GM12878 (cell line): Measurements from ENCODE around the gene DNAAF1. TPM values are rescaled to one million over a fixed set of nuclear protein-coding genes. Genes with fewer than 3 reads are reported as not detected.
A peak's percentile ranks its signal among the peaks of the same experiment; 100 is the strongest.

ENCODE experiments used
- ATAC-seq: fragments of 200-7000 bp; cut with Tn5 transposase; 3 replicates; pipeline ENCODE4 v1.9.1; 2020; ENCODE audit warnings: mild to moderate bottlenecking, moderate library complexity
- BruUV-seq: library from RNA; stranded (reverse); fragments of 400-500 nt; replicated peaks from 2 replicates; lab custom pipeline; 2021; lab: Mats Ljungman, UMichigan
- CTCF ChIA-PET: fragments of 300-600 bp; sonication (Branson Sonifier 250); formaldehyde crosslinking; extraction: SDS; loops from one replicate; lab custom pipeline; 2021; ENCODE audit warnings: inconsistent platforms; lab: Yijun Ruan, JAX
- POLR2A ChIA-PET: fragments of 350-600 bp; formaldehyde crosslinking; extraction: SDS; loops from one replicate; lab custom pipeline; 2021; ENCODE audit warnings: inconsistent platforms; lab: Charles Lee
- RAD21 ChIA-PET: fragments of 300-600 bp; sonication (Branson Sonifier 250); formaldehyde crosslinking; loops from one replicate; lab custom pipeline; 2023; ENCODE audit warnings: antibody characterized with exemption; ENCODE audit not compliant: unreplicated experiment; lab: Charles Lee
- SMC1A ChIA-PET: fragments of 300-600 bp; sonication (Branson Sonifier 250); formaldehyde crosslinking; loops from one replicate; lab custom pipeline; 2023; ENCODE audit not compliant: unreplicated experiment, uncharacterized antibody; lab: Charles Lee
- DNase-seq: peaks from one replicate; pipeline ENCODE4 v3.0.0-alpha.2; 2011; ENCODE audit warnings: low read depth, low spot score
- FAIRE-seq: peaks from 3 replicates; lab custom pipeline; 2011; peaks lifted over from hg19 to GRCh38; lab: Jason Lieb, UNC
- H2AFZ ChIP-seq: 2 replicates; pipeline ENCODE4 v1.6.0; 2011; ENCODE audit warnings: low read depth, low read length, control low read depth; ENCODE audit not compliant: control insufficient read depth
- H3K27ac ChIP-seq: 2 replicates; pipeline ENCODE4 v1.5.1; 2011; ENCODE audit warnings: control low read depth; ENCODE audit not compliant: control insufficient read depth, insufficient read depth
- H3K27me3 ChIP-seq, 2 experiments: replicated peaks in 1 of 2; 2 replicates each; pipeline versions ENCODE4 v1.6.0 to v1.6.1; 2011; ENCODE audit warnings: low read length in 1 of 2; ENCODE audit not compliant: control insufficient read depth in 2 of 2, insufficient read depth in 2 of 2
- H3K36me3 ChIP-seq, 2 experiments: 2 replicates each; pipeline ENCODE4 v1.5.1; 2011; ENCODE audit warnings: low read length in 1 of 2; ENCODE audit not compliant: control insufficient read depth in 2 of 2, insufficient read depth in 2 of 2
- H3K4me1 ChIP-seq: 2 replicates; pipeline ENCODE4 v1.6.1; 2011; ENCODE audit warnings: mild to moderate bottlenecking, low read length, moderate library complexity, mixed read lengths; ENCODE audit not compliant: control insufficient read depth, insufficient read depth
- H3K4me2 ChIP-seq: 2 replicates; pipeline ENCODE4 v1.6.0; 2011; ENCODE audit warnings: control low read depth; ENCODE audit not compliant: control insufficient read depth, insufficient read depth
- H3K4me3 ChIP-seq: fragments of 200-600 bp; sonication (generic); 2 replicates; pipeline ENCODE4 v1.5.1; 2016
- H3K79me2 ChIP-seq: 2 replicates; pipeline ENCODE4 v1.6.0; 2011; ENCODE audit warnings: low read length; ENCODE audit not compliant: control insufficient read depth, insufficient read depth
- H3K9ac ChIP-seq: 2 replicates; pipeline ENCODE4 v1.8.0; 2011; ENCODE audit warnings: low read length, control low read depth, mixed read lengths; ENCODE audit not compliant: control insufficient read depth, insufficient read depth
- H3K9me3 ChIP-seq: replicated peaks from 3 replicates; pipeline ENCODE4 v1.5.1; 2011; ENCODE audit warnings: mild to moderate bottlenecking, low read length; ENCODE audit not compliant: control insufficient read depth, insufficient read depth
- H4K20me1 ChIP-seq: 2 replicates; pipeline ENCODE4 v1.6.0; 2011; ENCODE audit not compliant: control insufficient read depth, insufficient read depth
- CHD2 ChIP-seq: IDR thresholded peaks from 2 replicates; pipeline ENCODE4 v1.6.1; 2011; ENCODE audit warnings: low read depth, low read length, improper control_type of control experiment, borderline replicate concordance
- ESRRA ChIP-seq: IDR thresholded peaks from 2 replicates; pipeline ENCODE4 v1.6.1; 2012; ENCODE audit warnings: mild to moderate bottlenecking, low read length, improper control_type of control experiment
- IRF4 ChIP-seq: IDR thresholded peaks from 2 replicates; pipeline ENCODE4 v1.6.1; 2011; ENCODE audit warnings: low read depth, low read length
- NR2F1 ChIP-seq: fragments of 450-650 bp; conservative IDR thresholded peaks from 2 replicates; pipeline ENCODE4 v1.6.1; 2017; ENCODE audit warnings: mild to moderate bottlenecking
- PAX8 ChIP-seq: fragments of 450-650 bp; IDR thresholded peaks from 2 replicates; pipeline ENCODE4 v1.6.1; 2017; ENCODE audit warnings: mild to moderate bottlenecking, moderate library complexity
- PML ChIP-seq: IDR thresholded peaks from 2 replicates; pipeline ENCODE4 v1.6.1; 2012; ENCODE audit warnings: low read length, inconsistent platforms
- SMARCA5 ChIP-seq: fragments of 450-650 bp; IDR thresholded peaks from 2 replicates; pipeline ENCODE4 v1.6.1; 2017; ENCODE audit warnings: mild to moderate bottlenecking
- ZNF24 ChIP-seq: fragments of 450-650 bp; IDR thresholded peaks from 2 replicates; pipeline ENCODE4 v1.6.1; 2017; ENCODE audit warnings: antibody characterized with exemption, mild to moderate bottlenecking
- WGBS: methylation state at CpG from one replicate; pipeline ENCODE4 v1.1.6; 2016; ENCODE audit warnings: low lambda C conversion rate; ENCODE audit not compliant: insufficient replicate concordance, insufficient coverage; ENCODE audit errors: missing lambda C conversion rate; 5-methylcytosine and 5-hydroxymethylcytosine counted together
- in situ Hi-C: fragments of 300-500 bp; cut with MboI; formaldehyde crosslinking; loops from 9 replicates; pipeline ENCODE4 v1.14.3; 2018; ENCODE audit warnings: mixed read lengths
- intact Hi-C: fragments of 100-400 bp; cut with micrococcal nuclease; formaldehyde crosslinking; loops from one replicate; pipeline ENCODE4 v1.14.2; 2022; ENCODE audit not compliant: unreplicated experiment
- polyA plus RNA-seq, 11 experiments: library from polyadenylated mRNA; depleted of rRNA in 4 of 11; unstranded in 6 of 11; stranded (reverse) in 5 of 11; fragments of >200 nt; fragmentation: Nextera tagmentation in 4 of 11; fragmentation: Illumina TruSeq in 1 of 11; extraction: Ambion mirVana in 4 of 11; extraction: Trizol in 1 of 11; gene quantifications; 1 replicate in 1 of 11; 2 replicates in 10 of 11; pipeline versions ENCODE4 v1.2.1 to v1.2.3, GENCODE V29; 2011 to 2016; ENCODE audit warnings: inconsistent platforms in 2 of 11, missing spikeins in 2 of 11, low read depth in 1 of 11
- total RNA-seq, 4 experiments: library from RNA; depleted of rRNA in 3 of 4; stranded (reverse); fragments of >200 nt in 3 of 4; fragmentation: Illumina TruSeq in 1 of 4; extraction: Trizol in 1 of 4; gene quantifications; 2 replicates each; pipeline versions ENCODE4 v1.2.1 to v1.2.3, GENCODE V29; 2013 to 2021
- TF ChIP-seq, protein P1 (sequence below): fragments of 450-650 bp; conservative IDR thresholded peaks from 2 replicates; pipeline ENCODE4 v1.6.1; 2017; ENCODE audit warnings: mild to moderate bottlenecking, moderate library complexity
- TF ChIP-seq, protein P2 (sequence below): fragments of 450-650 bp; IDR thresholded peaks from 2 replicates; pipeline ENCODE4 v1.6.1; 2017; ENCODE audit warnings: mild to moderate bottlenecking, low read depth, inconsistent platforms; ENCODE audit not compliant: poor library complexity, severe bottlenecking
- TF ChIP-seq, protein P3 (sequence below): fragments of 450-650 bp; IDR thresholded peaks from 2 replicates; pipeline ENCODE4 v1.6.1; 2016; ENCODE audit warnings: mild to moderate bottlenecking
- TF ChIP-seq, protein P4 (sequence below): fragments of 450-650 bp; IDR thresholded peaks from 2 replicates; pipeline ENCODE4 v1.6.1; 2017; ENCODE audit warnings: mild to moderate bottlenecking

The DNAAF1 gene
- total and polyA plus RNA-seq, 10 of the 15 experiments (the other 5 are each of a cell fraction or from before 2014, with no cell fraction given): 0.02 to 0.76 (median 0.08) TPM; not detected in 6

DNA sequence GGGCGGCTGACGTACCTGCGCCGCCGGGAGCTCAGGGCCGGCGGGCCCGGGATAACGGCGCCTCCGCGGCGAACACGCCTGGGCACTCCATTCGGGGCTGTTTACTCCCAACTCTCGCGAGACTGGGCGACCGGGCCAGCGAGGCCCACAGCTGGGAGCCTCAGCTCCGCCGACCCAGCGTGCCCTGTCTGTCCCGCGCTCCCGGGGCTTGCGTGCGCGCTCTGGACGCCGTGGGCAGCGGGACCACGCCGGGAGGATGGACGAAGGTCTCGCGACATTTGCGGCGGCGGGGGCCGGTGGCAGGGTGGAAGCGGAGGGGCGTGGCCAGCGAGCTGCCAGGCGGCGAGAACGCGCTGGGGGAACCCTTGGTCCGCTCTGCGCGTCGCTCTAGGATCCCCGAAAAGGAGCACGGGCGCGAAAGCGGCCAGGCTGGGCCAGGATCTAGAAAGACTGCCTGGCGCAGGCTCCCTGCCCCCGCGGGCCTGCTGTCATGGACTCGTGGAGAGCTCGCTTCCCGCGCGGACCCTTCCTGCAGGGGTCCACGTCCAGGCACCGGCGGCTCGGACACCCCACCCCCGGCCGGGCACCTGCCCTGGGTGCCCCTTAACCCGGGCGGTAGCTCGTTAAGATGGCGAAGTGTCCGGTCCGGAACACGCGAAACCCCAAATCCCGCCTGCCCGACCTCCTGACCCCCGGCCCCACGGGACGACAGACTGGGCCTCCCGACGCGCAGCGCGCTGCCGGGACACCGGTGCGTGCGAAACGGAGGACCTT, 28.2 kb upstream of the DNAAF1 start, which contains the start of gene MBTPS1 (continued):
- TF ChIP-seq, protein P1, sequence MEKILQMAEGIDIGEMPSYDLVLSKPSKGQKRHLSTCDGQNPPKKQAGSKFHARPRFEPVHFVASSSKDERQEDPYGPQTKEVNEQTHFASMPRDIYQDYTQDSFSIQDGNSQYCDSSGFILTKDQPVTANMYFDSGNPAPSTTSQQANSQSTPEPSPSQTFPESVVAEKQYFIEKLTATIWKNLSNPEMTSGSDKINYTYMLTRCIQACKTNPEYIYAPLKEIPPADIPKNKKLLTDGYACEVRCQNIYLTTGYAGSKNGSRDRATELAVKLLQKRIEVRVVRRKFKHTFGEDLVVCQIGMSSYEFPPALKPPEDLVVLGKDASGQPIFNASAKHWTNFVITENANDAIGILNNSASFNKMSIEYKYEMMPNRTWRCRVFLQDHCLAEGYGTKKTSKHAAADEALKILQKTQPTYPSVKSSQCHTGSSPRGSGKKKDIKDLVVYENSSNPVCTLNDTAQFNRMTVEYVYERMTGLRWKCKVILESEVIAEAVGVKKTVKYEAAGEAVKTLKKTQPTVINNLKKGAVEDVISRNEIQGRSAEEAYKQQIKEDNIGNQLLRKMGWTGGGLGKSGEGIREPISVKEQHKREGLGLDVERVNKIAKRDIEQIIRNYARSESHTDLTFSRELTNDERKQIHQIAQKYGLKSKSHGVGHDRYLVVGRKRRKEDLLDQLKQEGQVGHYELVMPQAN: peak; percentile 72
- TF ChIP-seq, protein P2, sequence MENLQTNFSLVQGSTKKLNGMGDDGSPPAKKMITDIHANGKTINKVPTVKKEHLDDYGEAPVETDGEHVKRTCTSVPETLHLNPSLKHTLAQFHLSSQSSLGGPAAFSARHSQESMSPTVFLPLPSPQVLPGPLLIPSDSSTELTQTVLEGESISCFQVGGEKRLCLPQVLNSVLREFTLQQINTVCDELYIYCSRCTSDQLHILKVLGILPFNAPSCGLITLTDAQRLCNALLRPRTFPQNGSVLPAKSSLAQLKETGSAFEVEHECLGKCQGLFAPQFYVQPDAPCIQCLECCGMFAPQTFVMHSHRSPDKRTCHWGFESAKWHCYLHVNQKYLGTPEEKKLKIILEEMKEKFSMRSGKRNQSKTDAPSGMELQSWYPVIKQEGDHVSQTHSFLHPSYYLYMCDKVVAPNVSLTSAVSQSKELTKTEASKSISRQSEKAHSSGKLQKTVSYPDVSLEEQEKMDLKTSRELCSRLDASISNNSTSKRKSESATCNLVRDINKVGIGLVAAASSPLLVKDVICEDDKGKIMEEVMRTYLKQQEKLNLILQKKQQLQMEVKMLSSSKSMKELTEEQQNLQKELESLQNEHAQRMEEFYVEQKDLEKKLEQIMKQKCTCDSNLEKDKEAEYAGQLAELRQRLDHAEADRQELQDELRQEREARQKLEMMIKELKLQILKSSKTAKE: no peak

DNA sequence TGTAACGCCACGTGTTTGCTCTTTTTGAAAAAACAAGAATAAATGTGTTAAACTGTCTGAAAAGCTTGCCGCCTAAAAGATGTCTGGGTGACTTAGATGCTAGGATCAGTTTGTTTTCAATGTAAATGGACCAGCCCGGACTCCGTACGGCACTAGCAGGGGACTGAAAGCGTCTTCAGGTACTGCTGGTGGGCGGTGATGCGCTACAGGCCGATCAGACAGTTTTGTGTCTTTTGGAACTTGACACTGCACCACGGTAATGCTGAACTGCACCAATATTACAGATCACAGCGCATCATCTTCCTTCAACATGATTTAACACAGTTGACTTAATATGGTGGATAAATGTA, 27.6 kb upstream of the DNAAF1 start:
- Histone ChIP-seq H3K27ac (peak overlapping the region; percentile 89), H2AFZ (peak overlapping the region; percentile 93), H3K4me3 (peak overlapping the region; percentile 93), H4K20me1 (no peaks in the 10 kb centered on the region), H3K36me3 (no peaks in the 10 kb centered on the region), H3K4me1 (peaks cover 9% of the 10 kb centered on the region; the same call in 1 of the 2 replicates), H3K79me2 (peaks cover 42% of the 10 kb centered on the region), H3K4me2 (peak overlapping the region; percentile 95), H3K27me3 (no peaks in the 10 kb centered on the region), H3K9me3 (no peaks in the 10 kb centered on the region), H3K9ac (peak overlapping the region; percentile 93)
- ChIA-PET POLR2A (interaction anchor here (1.0 to 1.3 kb wide), 3 partner anchors 15 to 68 kb away, joined by 3 to 9 read pairs (median 3); no protein-coding TSS in a partner anchor), SMC1A (interaction anchor here (1.1 to 1.4 kb wide), 4 partner anchors 14 to 33 kb away, joined by 3 to 4 read pairs (median 4); no protein-coding TSS in a partner anchor), CTCF (interaction anchor here (0.7 to 6.7 kb wide), 7 partner anchors 10 to 69 kb away, joined by 3 to 58 read pairs (median 3); partner anchors contain the start of gene TAF1C), RAD21 (interaction anchor here (1.3 to 1.6 kb wide), 4 partner anchors 20 to 70 kb away, joined by 4 to 9 read pairs (median 5); partner anchors contain the start of gene TAF1C)
- intact Hi-C loops (loop anchor here (2.0 kb wide), 1 partner anchor 27 kb away; the partner anchor contains the start of genes DNAAF1 and HSDL1), in situ Hi-C loops (no loop called here)
- peak; percentile 41 for FAIRE-seq
- BruUV-seq: no TSS peak
- peak; percentile 31 for ATAC-seq
- WGBS: 10% methylated on average over 12 of the region's 12 CpGs
- no peak for DNase-seq
- TF ChIP-seq IRF4 (no peak), CHD2 (0 out of 2 replicates have a peak, but pooled peaks have one; percentile 18), PAX8 (no peak), PML (no peak), NR2F1 (peak; percentile 61), SMARCA5 (no peak), ESRRA (no peak), ZNF24 (no peak)
- TF ChIP-seq, protein P3, sequence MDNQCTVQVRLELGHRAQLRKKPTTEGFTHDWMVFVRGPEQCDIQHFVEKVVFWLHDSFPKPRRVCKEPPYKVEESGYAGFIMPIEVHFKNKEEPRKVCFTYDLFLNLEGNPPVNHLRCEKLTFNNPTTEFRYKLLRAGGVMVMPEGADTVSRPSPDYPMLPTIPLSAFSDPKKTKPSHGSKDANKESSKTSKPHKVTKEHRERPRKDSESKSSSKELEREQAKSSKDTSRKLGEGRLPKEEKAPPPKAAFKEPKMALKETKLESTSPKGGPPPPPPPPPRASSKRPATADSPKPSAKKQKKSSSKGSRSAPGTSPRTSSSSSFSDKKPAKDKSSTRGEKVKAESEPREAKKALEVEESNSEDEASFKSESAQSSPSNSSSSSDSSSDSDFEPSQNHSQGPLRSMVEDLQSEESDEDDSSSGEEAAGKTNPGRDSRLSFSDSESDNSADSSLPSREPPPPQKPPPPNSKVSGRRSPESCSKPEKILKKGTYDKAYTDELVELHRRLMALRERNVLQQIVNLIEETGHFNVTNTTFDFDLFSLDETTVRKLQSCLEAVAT: no peak
- TF ChIP-seq, protein P4, sequence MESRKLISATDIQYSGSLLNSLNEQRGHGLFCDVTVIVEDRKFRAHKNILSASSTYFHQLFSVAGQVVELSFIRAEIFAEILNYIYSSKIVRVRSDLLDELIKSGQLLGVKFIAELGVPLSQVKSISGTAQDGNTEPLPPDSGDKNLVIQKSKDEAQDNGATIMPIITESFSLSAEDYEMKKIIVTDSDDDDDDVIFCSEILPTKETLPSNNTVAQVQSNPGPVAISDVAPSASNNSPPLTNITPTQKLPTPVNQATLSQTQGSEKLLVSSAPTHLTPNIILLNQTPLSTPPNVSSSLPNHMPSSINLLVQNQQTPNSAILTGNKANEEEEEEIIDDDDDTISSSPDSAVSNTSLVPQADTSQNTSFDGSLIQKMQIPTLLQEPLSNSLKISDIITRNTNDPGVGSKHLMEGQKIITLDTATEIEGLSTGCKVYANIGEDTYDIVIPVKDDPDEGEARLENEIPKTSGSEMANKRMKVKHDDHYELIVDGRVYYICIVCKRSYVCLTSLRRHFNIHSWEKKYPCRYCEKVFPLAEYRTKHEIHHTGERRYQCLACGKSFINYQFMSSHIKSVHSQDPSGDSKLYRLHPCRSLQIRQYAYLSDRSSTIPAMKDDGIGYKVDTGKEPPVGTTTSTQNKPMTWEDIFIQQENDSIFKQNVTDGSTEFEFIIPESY: no peak
